Trophoblast cell (in vitro differentiated cells and primary cell): ENCODE data around the gene TTC39A.

Source experiments
- DNase-seq, 2 donors: peaks; one replicate each; pipeline ENCODE4 v3.0.0-alpha.2; 2016
- H2AFZ ChIP-seq: 2 replicates; pipeline ENCODE4 v1.6.1; 2013; ENCODE audit warnings: low read length, moderate library complexity, mild to moderate bottlenecking; ENCODE audit not compliant: insufficient read depth, poor library complexity
- H2AK5ac ChIP-seq: 2 replicates; pipeline ENCODE4 v1.6.1; 2013; ENCODE audit warnings: mild to moderate bottlenecking, low read length
- H2BK120ac ChIP-seq: 2 replicates; pipeline ENCODE4 v1.6.1; 2013; ENCODE audit warnings: low read length, mild to moderate bottlenecking, moderate library complexity; ENCODE audit not compliant: insufficient read depth, poor library complexity
- H2BK12ac ChIP-seq: 2 replicates; pipeline ENCODE4 v1.6.1; 2013; ENCODE audit warnings: mild to moderate bottlenecking, low read length, moderate library complexity
- H2BK5ac ChIP-seq: 2 replicates; pipeline ENCODE4 v1.6.1; 2013; ENCODE audit warnings: low read length, low read depth, moderate library complexity, mild to moderate bottlenecking; ENCODE audit not compliant: poor library complexity
- H3K14ac ChIP-seq: 2 replicates; pipeline ENCODE4 v1.6.1; 2013; ENCODE audit warnings: mild to moderate bottlenecking, low read length
- H3K18ac ChIP-seq: 2 replicates; pipeline ENCODE4 v1.6.1; 2013; ENCODE audit warnings: mild to moderate bottlenecking, low read length
- H3K23ac ChIP-seq: 2 replicates; pipeline ENCODE4 v1.6.1; 2013; ENCODE audit warnings: low read length
- H3K27ac ChIP-seq: 2 replicates; pipeline ENCODE4 v1.5.1; 2013; ENCODE audit warnings: low read depth, mild to moderate bottlenecking, inconsistent platforms, low read length, moderate library complexity
- H3K27me3 ChIP-seq: 2 replicates; pipeline ENCODE4 v1.6.1; 2013; ENCODE audit warnings: inconsistent platforms, mild to moderate bottlenecking, low read length, moderate library complexity; ENCODE audit not compliant: insufficient read depth
- H3K36me3 ChIP-seq, 2 experiments: 1 replicate in 1 of 2; 2 replicates in 1 of 2; pipeline ENCODE4 v1.6.1; 2013; ENCODE audit warnings: low read length in 2 of 2, mild to moderate bottlenecking in 2 of 2, moderate library complexity in 1 of 2; ENCODE audit not compliant: insufficient read depth in 2 of 2, control insufficient read depth in 1 of 2
- H3K4ac ChIP-seq: 2 replicates; pipeline ENCODE4 v1.6.1; 2013; ENCODE audit warnings: low read depth, mild to moderate bottlenecking, low read length, moderate library complexity
- H3K4me1 ChIP-seq, 2 experiments: 1 replicate in 1 of 2; 2 replicates in 1 of 2; pipeline ENCODE4 v1.6.1; 2013; ENCODE audit warnings: low read length in 2 of 2, mild to moderate bottlenecking in 2 of 2, moderate library complexity in 1 of 2; ENCODE audit not compliant: insufficient read depth in 2 of 2, control insufficient read depth in 1 of 2
- H3K4me2 ChIP-seq: 2 replicates; pipeline ENCODE4 v1.6.1; 2013; ENCODE audit warnings: inconsistent platforms, mild to moderate bottlenecking, low read length, moderate library complexity
- H3K4me3 ChIP-seq: 2 replicates; pipeline ENCODE4 v1.5.1; 2013; ENCODE audit warnings: mild to moderate bottlenecking, low read depth, low read length, inconsistent platforms
- H3K79me1 ChIP-seq: one replicate; pipeline ENCODE4 v1.6.1; 2013; ENCODE audit warnings: low read length
- H3K79me2 ChIP-seq: 2 replicates; pipeline ENCODE4 v1.6.1; 2013; ENCODE audit warnings: low read length, mild to moderate bottlenecking; ENCODE audit not compliant: control insufficient read depth, insufficient read depth, poor library complexity
- H3K9ac ChIP-seq: 2 replicates; pipeline ENCODE4 v1.6.1; 2013; ENCODE audit warnings: mild to moderate bottlenecking, low read length
- H3K9me3 ChIP-seq: 2 replicates; pipeline ENCODE4 v1.6.1; 2013; ENCODE audit warnings: low read depth, mild to moderate bottlenecking, control low read depth, inconsistent platforms, low read length; ENCODE audit not compliant: insufficient read depth
- H4K12ac ChIP-seq: 2 replicates; pipeline ENCODE4 v1.6.1; 2013; ENCODE audit warnings: low read depth, mild to moderate bottlenecking, low read length, moderate library complexity
- H4K8ac ChIP-seq: 2 replicates; pipeline ENCODE4 v1.6.1; 2013; ENCODE audit warnings: low read depth, mild to moderate bottlenecking, low read length, moderate library complexity
- H4K91ac ChIP-seq: one replicate; pipeline ENCODE4 v1.6.1; 2013; ENCODE audit warnings: low read depth, mild to moderate bottlenecking, low read length, moderate library complexity
- WGBS: extraction: QIAGEN DNeasy Blood & Tissue Kit; methylation state at CpG from one replicate; pipeline ENCODE4 v1.1.7; 2013; ENCODE audit warnings: missing lambda C conversion rate; ENCODE audit not compliant: insufficient read length, insufficient coverage; ENCODE audit errors: extremely low coverage; 5-methylcytosine and 5-hydroxymethylcytosine counted together

Gene TTC39A

DNA sequence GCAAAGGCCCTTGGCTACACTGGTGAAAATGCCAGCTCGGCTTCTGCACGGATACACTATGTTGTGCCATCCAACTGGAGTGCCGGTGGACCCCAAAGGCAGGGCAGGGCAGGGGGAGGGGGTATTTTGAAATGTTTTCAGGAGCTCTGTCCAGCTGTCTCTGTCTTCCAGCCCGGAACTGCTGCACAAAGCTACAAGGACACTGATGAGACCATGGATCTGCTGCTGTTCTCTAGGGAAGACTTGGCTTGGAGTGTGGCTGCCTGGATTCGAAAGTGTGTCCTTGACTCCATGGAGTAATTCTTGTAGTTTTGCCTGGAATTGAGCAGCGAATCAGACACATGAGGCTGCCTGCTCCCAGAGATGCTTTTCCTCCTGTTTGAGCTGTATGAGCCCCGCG lies 42.4 kb downstream of the TTC39A start:
- H3K27ac ChIP-seq: no peak overlapping the region
- H2BK120ac ChIP-seq: no peak overlapping the region
- no peak overlapping the region for H4K91ac ChIP-seq
- H3K23ac ChIP-seq: no peak overlapping the region
- H4K8ac ChIP-seq: no peak overlapping the region
- H4K12ac ChIP-seq: no peak overlapping the region
- no peaks in the 10 kb centered on the region for H3K27me3 ChIP-seq
- no peak for DNase-seq
- no peak overlapping the region for H2BK12ac ChIP-seq
- peaks cover 2 to 4% of the 10 kb centered on the region in 2 experiments for H3K36me3 ChIP-seq
- H3K4me3 ChIP-seq: no peak overlapping the region
- H3K14ac ChIP-seq: no peak overlapping the region
- H3K4me2 ChIP-seq: no peak overlapping the region
- H3K4me1 ChIP-seq: no peaks in the 10 kb centered on the region
- H3K79me1 ChIP-seq: no peaks in the 10 kb centered on the region
- H3K79me2 ChIP-seq: no peaks in the 10 kb centered on the region
- H3K9me3 ChIP-seq: peaks cover 4% of the 10 kb centered on the region
- H3K18ac ChIP-seq: no peak overlapping the region
- H2BK5ac ChIP-seq: no peak overlapping the region
- no peak overlapping the region for H2AFZ ChIP-seq
- WGBS: no CpG with 5 or more reads among the region's 8 CpGs
- H3K4ac ChIP-seq: no peak overlapping the region
- H2AK5ac ChIP-seq: no peak overlapping the region
- no peak overlapping the region for H3K9ac ChIP-seq

- peaks cover 2 to 9% of the 10 kb centered on the region in 2 experiments for H3K36me3 ChIP-seq
- H3K14ac ChIP-seq: no peak overlapping the region
- no peak overlapping the region for H3K18ac ChIP-seq
- DNase-seq: no peak
- WGBS: no CpG with 5 or more reads among the region's 1 CpG
- H2BK12ac ChIP-seq: no peak overlapping the region
- H2BK5ac ChIP-seq: no peak overlapping the region
- H3K79me2 ChIP-seq: no peaks in the 10 kb centered on the region
- no peak overlapping the region for H3K4ac ChIP-seq
- no peak overlapping the region for H2BK120ac ChIP-seq
- no peaks in the 10 kb centered on the region for H3K79me1 ChIP-seq
- H3K4me2 ChIP-seq: no peak overlapping the region
- no peak overlapping the region for H4K91ac ChIP-seq
- no peak overlapping the region for H3K9ac ChIP-seq
- H3K23ac ChIP-seq: no peak overlapping the region
- H3K9me3 ChIP-seq: peaks cover 4% of the 10 kb centered on the region
- H3K4me3 ChIP-seq: no peak overlapping the region
- no peak overlapping the region for H4K8ac ChIP-seq
- no peak overlapping the region for H3K27ac ChIP-seq
- H3K4me1 ChIP-seq: no peaks in the 10 kb centered on the region
- no peak overlapping the region for H4K12ac ChIP-seq
- H2AFZ ChIP-seq: no peak overlapping the region
- H3K27me3 ChIP-seq: no peaks in the 10 kb centered on the region
- no peak overlapping the region for H2AK5ac ChIP-seq
Measured at GRCh38 chr1:51285055-51285454, 45.3 kb downstream of the TTC39A start.

- Histone ChIP-seq H3K9ac (no peak overlapping the region), H3K79me1 (no peaks in the 10 kb centered on the region), H3K4ac (no peak overlapping the region), H3K4me1 (no peaks in the 10 kb centered on the region), H3K23ac (no peak overlapping the region), H2BK120ac (no peak overlapping the region), H2BK12ac (no peak overlapping the region), H3K18ac (no peak overlapping the region), H3K27me3 (no peaks in the 10 kb centered on the region), H2AK5ac (no peak overlapping the region), H3K79me2 (no peaks in the 10 kb centered on the region), H3K36me3 (peaks cover 4 to 9% of the 10 kb centered on the region in 2 experiments), H3K14ac (no peak overlapping the region), H2AFZ (no peak overlapping the region), H4K8ac (no peak overlapping the region), H3K4me3 (no peak overlapping the region), H3K4me2 (no peak overlapping the region), H2BK5ac (no peak overlapping the region), H3K9me3 (peaks cover 4% of the 10 kb centered on the region), H4K12ac (no peak overlapping the region), H3K27ac (no peak overlapping the region), H4K91ac (no peak overlapping the region)
- DNase-seq: no peak
Measured at GRCh38 chr1:51284487-51284954, 45.8 kb downstream of the TTC39A start.

DNA sequence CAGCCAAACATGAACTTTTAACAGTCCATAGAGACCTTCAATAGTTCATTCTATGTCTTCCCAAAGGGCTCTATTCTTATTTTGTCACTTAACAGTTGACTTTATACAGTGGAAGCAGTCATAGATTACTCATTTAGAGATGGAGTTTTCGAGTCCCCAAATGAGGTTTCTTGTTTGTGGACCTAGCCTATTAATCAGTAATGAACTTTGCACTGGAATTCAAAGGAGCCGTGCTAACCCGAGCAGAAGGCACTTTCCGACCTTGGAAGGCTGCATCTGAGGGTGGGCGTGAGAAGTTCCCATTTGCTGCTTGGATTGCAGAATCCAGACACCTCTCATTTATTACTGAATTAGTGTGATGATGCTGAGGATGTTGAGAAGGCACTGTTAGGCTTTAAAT lies 46.4 kb downstream of the TTC39A start:
- no peak overlapping the region for H2BK12ac ChIP-seq
- H3K9me3 ChIP-seq: peaks cover 4% of the 10 kb centered on the region
- H3K4me3 ChIP-seq: no peak overlapping the region
- H2BK120ac ChIP-seq: no peak overlapping the region
- H3K36me3 ChIP-seq: peaks cover 4 to 9% of the 10 kb centered on the region in 2 experiments
- no peak overlapping the region for H2AFZ ChIP-seq
- H4K91ac ChIP-seq: no peak overlapping the region
- H2AK5ac ChIP-seq: no peak overlapping the region
- H3K23ac ChIP-seq: no peak overlapping the region
- H3K79me2 ChIP-seq: no peaks in the 10 kb centered on the region
- H3K4me2 ChIP-seq: no peak overlapping the region
- no peak overlapping the region for H3K18ac ChIP-seq
- no peak overlapping the region for H3K4ac ChIP-seq
- H4K12ac ChIP-seq: no peak overlapping the region
- H2BK5ac ChIP-seq: no peak overlapping the region
- H3K27ac ChIP-seq: no peak overlapping the region
- H4K8ac ChIP-seq: no peak overlapping the region
- WGBS: no CpG with 5 or more reads among the region's 5 CpGs
- no peak overlapping the region for H3K14ac ChIP-seq
- no peaks in the 10 kb centered on the region for H3K27me3 ChIP-seq
- no peak for DNase-seq
- no peak overlapping the region for H3K9ac ChIP-seq
- H3K4me1 ChIP-seq: no peaks in the 10 kb centered on the region
- no peaks in the 10 kb centered on the region for H3K79me1 ChIP-seq
